WTC11 (cell line): Measurements from ENCODE around the gene USH2A. TPM values are rescaled to one million over a fixed set of nuclear protein-coding genes. Genes with fewer than 3 reads are reported as not detected.

Source experiments
- ATAC-seq: fragments of 200-7000 bp; cut with Tn5 transposase; 2 replicates; pipeline ENCODE4 v1.10.0; 2021; ENCODE audit warnings: mild to moderate bottlenecking, moderate library complexity
- CTCF ChIA-PET: fragments of 300-600 bp; sonication (Branson Sonifier 250); formaldehyde crosslinking; loops from one replicate; lab custom pipeline; 2021; ENCODE audit warnings: antibody characterized with exemption; lab: Charles Lee
- POLR2A ChIA-PET: fragments of 350-600 bp; sonication (Branson Sonifier 250); formaldehyde crosslinking; loops from one replicate; lab custom pipeline; 2021; ENCODE audit warnings: antibody characterized with exemption; lab: Charles Lee
- DNase-seq: peaks from one replicate; pipeline ENCODE4 v3.0.0; 2021; ENCODE audit warnings: low spot score
- H3K27ac Mint-ChIP-seq: 2 replicates; pipeline ENCODE4 v1.8.0; 2021; ENCODE audit warnings: mixed read lengths
- H3K27me3 Mint-ChIP-seq: 2 replicates; pipeline ENCODE4 v1.8.0; 2021; ENCODE audit warnings: low read depth, mild to moderate bottlenecking, moderate library complexity, mixed read lengths
- H3K36me3 Mint-ChIP-seq: 2 replicates; pipeline ENCODE4 v1.8.0; 2021; ENCODE audit warnings: mixed read lengths
- H3K4me1 Mint-ChIP-seq: 2 replicates; pipeline ENCODE4 v1.8.0; 2022; ENCODE audit warnings: mixed read lengths
- H3K4me3 Mint-ChIP-seq: 2 replicates; pipeline ENCODE4 v1.8.0; 2021; ENCODE audit warnings: mild to moderate bottlenecking, moderate library complexity, mixed read lengths
- H3K9me3 Mint-ChIP-seq: 2 replicates; pipeline ENCODE4 v1.8.0; 2021; ENCODE audit warnings: mixed read lengths
- ATF1 ChIP-seq: sonication (generic); formaldehyde crosslinking; IDR thresholded peaks from 2 replicates; pipeline ENCODE4 v1.8.1; 2023; ENCODE audit warnings: mild to moderate bottlenecking, moderate library complexity, missing genetic modification reagents
- CBFB ChIP-seq: sonication (generic); formaldehyde crosslinking; IDR thresholded peaks from 2 replicates; pipeline ENCODE4 v1.8.1; 2022; ENCODE audit warnings: mild to moderate bottlenecking, low read depth, missing genetic modification reagents
- ESRRA ChIP-seq: sonication (generic); formaldehyde crosslinking; IDR thresholded peaks from 2 replicates; pipeline ENCODE4 v1.8.1; 2022; ENCODE audit warnings: mild to moderate bottlenecking, missing genetic modification reagents, borderline replicate concordance
- ETV6 ChIP-seq: sonication (generic); formaldehyde crosslinking; IDR thresholded peaks from 2 replicates; pipeline ENCODE4 v1.8.1; 2022; ENCODE audit warnings: mild to moderate bottlenecking, missing genetic modification reagents
- GTF2I ChIP-seq: fragments of 250-450 bp; sonication (Bioruptor Pico); conservative IDR thresholded peaks from 2 replicates; pipeline ENCODE4 v1.4.0; 2021; ENCODE audit warnings: mild to moderate bottlenecking
- JAZF1 ChIP-seq: fragments of 250-450 bp; sonication (Bioruptor Pico); IDR thresholded peaks from 2 replicates; pipeline ENCODE4 v1.9.0; 2021; ENCODE audit warnings: moderate library complexity, mild to moderate bottlenecking, inconsistent platforms
- MYBL2 ChIP-seq: sonication (generic); formaldehyde crosslinking; IDR thresholded peaks from 2 replicates; pipeline ENCODE4 v1.8.1; 2023; ENCODE audit warnings: mild to moderate bottlenecking, moderate library complexity, missing genetic modification reagents
- RORB ChIP-seq: fragments of 250-450 bp; sonication (Bioruptor Pico); IDR thresholded peaks from 2 replicates; pipeline ENCODE4 v1.9.0; 2021; ENCODE audit warnings: mild to moderate bottlenecking
- TEAD4 ChIP-seq: sonication (generic); formaldehyde crosslinking; IDR thresholded peaks from 2 replicates; pipeline ENCODE4 v1.8.0; 2022; ENCODE audit warnings: mild to moderate bottlenecking, missing genetic modification reagents
- ZBTB21 ChIP-seq: sonication (generic); formaldehyde crosslinking; IDR thresholded peaks from 2 replicates; pipeline ENCODE4 v1.8.1; 2023; ENCODE audit warnings: mild to moderate bottlenecking, missing genetic modification reagents, borderline replicate concordance
- ZNF219 ChIP-seq: sonication (generic); formaldehyde crosslinking; IDR thresholded peaks from 2 replicates; pipeline ENCODE4 v1.8.0; 2023; ENCODE audit warnings: missing genetic modification reagents, mild to moderate bottlenecking, borderline replicate concordance
- ZNF317 ChIP-seq: sonication (generic); formaldehyde crosslinking; IDR thresholded peaks from 2 replicates; pipeline ENCODE4 v1.8.1; 2023; ENCODE audit warnings: low read depth, mild to moderate bottlenecking, moderate library complexity, missing genetic modification reagents, borderline replicate concordance
- ZNF423 ChIP-seq: fragments of 250-450 bp; sonication (Bioruptor Pico); IDR thresholded peaks from 2 replicates; pipeline ENCODE4 v2.1.2; 2022; ENCODE audit warnings: mild to moderate bottlenecking, moderate library complexity
- total RNA-seq: library from RNA; stranded (reverse); gene quantifications from 3 replicates; pipeline ENCODE4 v1.2.3, GENCODE V29; 2021
- TF ChIP-seq, protein P1 (sequence below): sonication (generic); formaldehyde crosslinking; IDR thresholded peaks from 2 replicates; pipeline ENCODE4 v1.8.1; 2023; ENCODE audit warnings: mild to moderate bottlenecking, moderate library complexity, missing genetic modification reagents
- TF ChIP-seq, protein P2 (sequence below): sonication (generic); formaldehyde crosslinking; conservative IDR thresholded peaks from 2 replicates; pipeline ENCODE4 v1.8.1; 2022; ENCODE audit warnings: mild to moderate bottlenecking, missing genetic modification reagents
- TF ChIP-seq, protein P3 (sequence below): fragments of 250-450 bp; sonication (Bioruptor Pico); IDR thresholded peaks from 2 replicates; pipeline ENCODE4 v1.8.0; 2021; ENCODE audit warnings: mild to moderate bottlenecking
- TF ChIP-seq, protein P4 (sequence below): sonication (generic); formaldehyde crosslinking; IDR thresholded peaks from 2 replicates; pipeline ENCODE4 v1.8.0; 2022; ENCODE audit warnings: mild to moderate bottlenecking, missing genetic modification reagents

USH2A gene
- total RNA-seq, 1 experiment from 2014 or later: 0.37 TPM

DNA sequence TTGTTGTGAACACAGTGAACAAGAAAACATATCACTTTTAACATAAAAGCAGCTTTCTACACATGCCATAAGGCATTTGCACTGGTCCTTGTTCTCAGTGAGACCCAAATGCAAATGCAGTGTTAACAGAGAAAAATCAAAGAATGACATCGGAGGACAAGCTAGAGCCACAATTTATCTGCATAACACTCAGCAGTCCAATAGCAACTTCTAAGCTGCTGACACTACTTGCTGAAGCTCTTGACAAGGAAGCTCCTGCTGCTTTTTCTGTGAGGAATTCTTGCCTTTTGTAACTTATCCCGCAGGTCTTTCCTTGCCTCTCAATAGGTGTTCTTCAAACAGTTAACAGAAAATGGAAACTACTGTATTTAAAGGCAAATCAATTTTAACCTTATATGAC lies 34.7 kb downstream of the USH2A start:
- Mint-ChIP-seq H3K9me3 (no peaks in the 10 kb centered on the region), H3K4me1 (peaks cover 35% of the 10 kb centered on the region), H3K27me3 (peaks cover 4% of the 10 kb centered on the region), H3K4me3 (no peak overlapping the region), H3K27ac (no peak overlapping the region), H3K36me3 (no peaks in the 10 kb centered on the region)
- 0 out of 2 replicates have a peak, but pooled peaks have one; percentile 31 for TF ChIP-seq ETV6 (CRISPR knock-in tag)
- no peak for TF ChIP-seq ESRRA (CRISPR knock-in tag)
- DNase-seq: no peak
- peak; percentile 96 for ATAC-seq
- ChIA-PET POLR2A (no interaction called here), CTCF (interaction anchor here (0.7 to 1.0 kb wide), 3 partner anchors 9 to 946 kb away, joined by 3 to 5 read pairs (median 3); no protein-coding TSS in a partner anchor)

DNA sequence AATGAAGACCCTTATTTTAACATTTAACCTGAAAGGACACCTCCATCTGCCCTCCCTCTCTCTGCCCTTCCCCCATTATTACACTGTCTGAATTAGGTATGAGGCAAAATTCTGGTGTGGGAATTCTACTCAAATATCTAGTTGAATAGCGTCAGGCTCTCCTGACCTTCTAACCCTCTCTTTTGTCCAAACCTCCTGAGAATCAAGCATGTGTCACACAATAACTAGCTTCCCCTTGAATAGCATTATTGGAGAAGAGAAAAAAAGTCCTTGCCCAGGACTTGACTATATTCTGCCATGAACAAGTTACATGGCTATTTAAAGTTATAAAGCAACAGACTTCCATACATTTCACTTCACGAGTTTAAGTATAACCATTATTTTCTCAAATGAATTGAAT lies 35.5 kb downstream of the USH2A start:
- no peak overlapping the region for H3K4me3 Mint-ChIP-seq
- POLR2A ChIA-PET: no interaction called here
- CTCF ChIA-PET: no interaction called here
- peaks cover 4% of the 10 kb centered on the region for H3K27me3 Mint-ChIP-seq
- peak overlapping the region; percentile 32; the same call in 1 of the 2 replicates for H3K27ac Mint-ChIP-seq
- H3K9me3 Mint-ChIP-seq: no peaks in the 10 kb centered on the region
- H3K36me3 Mint-ChIP-seq: no peaks in the 10 kb centered on the region
- no peak for ATAC-seq
- H3K4me1 Mint-ChIP-seq: peaks cover 35% of the 10 kb centered on the region
- no peak for DNase-seq
- no peak for TF ChIP-seq ZBTB21 (CRISPR knock-in tag)
- no peak for TF ChIP-seq ZNF423
- no peak for TF ChIP-seq CBFB (CRISPR knock-in tag)
- TF ChIP-seq TEAD4: no peak
- no peak for TF ChIP-seq RORB (CRISPR knock-in tag)
- no peak for TF ChIP-seq MYBL2
- TF ChIP-seq, all 79 proteins: peak for 0

DNA sequence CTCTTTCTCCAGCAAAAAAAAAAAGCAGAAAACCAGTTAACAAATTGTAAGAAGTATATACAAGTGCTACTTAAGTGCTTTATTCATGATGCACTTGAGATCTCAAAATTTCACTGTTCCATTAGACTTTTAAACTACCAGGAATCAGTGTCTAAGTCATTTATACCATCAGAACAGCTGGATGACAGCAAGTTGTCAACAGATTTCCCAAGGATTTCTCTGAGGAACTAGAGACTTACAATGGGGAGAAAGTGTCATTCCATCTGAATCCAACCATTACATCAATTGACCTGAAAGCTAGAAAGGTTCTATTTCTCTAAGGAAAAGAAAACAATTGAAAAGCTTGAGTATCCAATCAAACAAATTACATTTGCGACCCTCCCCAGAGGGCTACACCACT lies 43.8 kb downstream of the USH2A start:
- no peaks in the 10 kb centered on the region for H3K9me3 Mint-ChIP-seq
- POLR2A ChIA-PET: no interaction called here
- H3K27ac Mint-ChIP-seq: no peak overlapping the region
- CTCF ChIA-PET: interaction anchor here (1.2 kb wide), 1 partner anchor 9 kb away, joined by 3 read pairs; no protein-coding TSS in a partner anchor
- no peak overlapping the region for H3K4me3 Mint-ChIP-seq
- H3K36me3 Mint-ChIP-seq: no peaks in the 10 kb centered on the region
- H3K4me1 Mint-ChIP-seq: no peaks in the 10 kb centered on the region
- H3K27me3 Mint-ChIP-seq: no peaks in the 10 kb centered on the region
- no peak for TF ChIP-seq ATF1 (CRISPR knock-in tag)
- TF ChIP-seq ESRRA (CRISPR knock-in tag): no peak
- no peak for TF ChIP-seq ZNF219 (CRISPR knock-in tag)
- no peak for TF ChIP-seq ZNF317
- no peak for TF ChIP-seq CBFB (CRISPR knock-in tag)
- TF ChIP-seq, protein P1, sequence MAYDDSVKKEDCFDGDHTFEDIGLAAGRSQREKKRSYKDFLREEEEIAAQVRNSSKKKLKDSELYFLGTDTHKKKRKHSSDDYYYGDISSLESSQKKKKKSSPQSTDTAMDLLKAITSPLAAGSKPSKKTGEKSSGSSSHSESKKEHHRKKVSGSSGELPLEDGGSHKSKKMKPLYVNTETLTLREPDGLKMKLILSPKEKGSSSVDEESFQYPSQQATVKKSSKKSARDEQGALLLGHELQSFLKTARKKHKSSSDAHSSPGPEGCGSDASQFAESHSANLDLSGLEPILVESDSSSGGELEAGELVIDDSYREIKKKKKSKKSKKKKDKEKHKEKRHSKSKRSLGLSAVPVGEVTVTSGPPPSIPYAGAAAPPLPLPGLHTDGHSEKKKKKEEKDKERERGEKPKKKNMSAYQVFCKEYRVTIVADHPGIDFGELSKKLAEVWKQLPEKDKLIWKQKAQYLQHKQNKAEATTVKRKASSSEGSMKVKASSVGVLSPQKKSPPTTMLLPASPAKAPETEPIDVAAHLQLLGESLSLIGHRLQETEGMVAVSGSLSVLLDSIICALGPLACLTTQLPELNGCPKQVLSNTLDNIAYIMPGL (CRISPR knock-in tag): no peak
- TF ChIP-seq, protein P2, sequence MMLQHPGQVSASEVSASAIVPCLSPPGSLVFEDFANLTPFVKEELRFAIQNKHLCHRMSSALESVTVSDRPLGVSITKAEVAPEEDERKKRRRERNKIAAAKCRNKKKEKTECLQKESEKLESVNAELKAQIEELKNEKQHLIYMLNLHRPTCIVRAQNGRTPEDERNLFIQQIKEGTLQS: no peak
- TF ChIP-seq GTF2I: no peak
- no peak for TF ChIP-seq RORB (CRISPR knock-in tag)
- TF ChIP-seq, protein P3, sequence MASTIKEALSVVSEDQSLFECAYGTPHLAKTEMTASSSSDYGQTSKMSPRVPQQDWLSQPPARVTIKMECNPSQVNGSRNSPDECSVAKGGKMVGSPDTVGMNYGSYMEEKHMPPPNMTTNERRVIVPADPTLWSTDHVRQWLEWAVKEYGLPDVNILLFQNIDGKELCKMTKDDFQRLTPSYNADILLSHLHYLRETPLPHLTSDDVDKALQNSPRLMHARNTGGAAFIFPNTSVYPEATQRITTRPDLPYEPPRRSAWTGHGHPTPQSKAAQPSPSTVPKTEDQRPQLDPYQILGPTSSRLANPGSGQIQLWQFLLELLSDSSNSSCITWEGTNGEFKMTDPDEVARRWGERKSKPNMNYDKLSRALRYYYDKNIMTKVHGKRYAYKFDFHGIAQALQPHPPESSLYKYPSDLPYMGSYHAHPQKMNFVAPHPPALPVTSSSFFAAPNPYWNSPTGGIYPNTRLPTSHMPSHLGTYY: no peak
- TF ChIP-seq, protein P4, sequence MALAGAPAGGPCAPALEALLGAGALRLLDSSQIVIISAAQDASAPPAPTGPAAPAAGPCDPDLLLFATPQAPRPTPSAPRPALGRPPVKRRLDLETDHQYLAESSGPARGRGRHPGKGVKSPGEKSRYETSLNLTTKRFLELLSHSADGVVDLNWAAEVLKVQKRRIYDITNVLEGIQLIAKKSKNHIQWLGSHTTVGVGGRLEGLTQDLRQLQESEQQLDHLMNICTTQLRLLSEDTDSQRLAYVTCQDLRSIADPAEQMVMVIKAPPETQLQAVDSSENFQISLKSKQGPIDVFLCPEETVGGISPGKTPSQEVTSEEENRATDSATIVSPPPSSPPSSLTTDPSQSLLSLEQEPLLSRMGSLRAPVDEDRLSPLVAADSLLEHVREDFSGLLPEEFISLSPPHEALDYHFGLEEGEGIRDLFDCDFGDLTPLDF (CRISPR knock-in tag): no peak
- TF ChIP-seq JAZF1: no peak
- ATAC-seq: no peak
- DNase-seq: no peak
